Activated CD4-positive, alpha-beta memory T cell treated with anti-CD3 and anti-CD28 coated beads for 36 hours (primary cell): ENCODE results near the gene C1QTNF2. TPM values are rescaled to one million over a fixed set of nuclear protein-coding genes. Genes with fewer than 3 reads are reported as not detected.

Experiments used
- CTCF ChIA-PET: fragments of 350-600 bp; sonication (Branson Sonifier 250); formaldehyde crosslinking; loops from one replicate; lab custom pipeline; 2021; ENCODE audit warnings: antibody characterized with exemption, inconsistent platforms; lab: Charles Lee
- POLR2A ChIA-PET: fragments of 350-600 bp; sonication (Branson Sonifier 250); formaldehyde crosslinking; loops from one replicate; lab custom pipeline; 2021; ENCODE audit warnings: antibody characterized with exemption; lab: Charles Lee
- DNase-seq: peaks from one replicate; pipeline ENCODE4 v3.0.0-alpha.2; 2020
- H3K27ac Mint-ChIP-seq: one replicate; pipeline ENCODE4 v1.8.0; 2021; ENCODE audit warnings: mixed read lengths
- H3K27me3 Mint-ChIP-seq: one replicate; pipeline ENCODE4 v1.8.0; 2021; ENCODE audit warnings: mixed read lengths
- H3K36me3 Mint-ChIP-seq: one replicate; pipeline ENCODE4 v1.8.0; 2021; ENCODE audit warnings: mixed read lengths
- H3K4me1 Mint-ChIP-seq: one replicate; pipeline ENCODE4 v1.8.0; 2021; ENCODE audit warnings: low read depth, mixed read lengths
- H3K4me3 Mint-ChIP-seq: one replicate; pipeline ENCODE4 v1.8.0; 2021; ENCODE audit warnings: mild to moderate bottlenecking, mixed read lengths
- H3K9me3 Mint-ChIP-seq: one replicate; pipeline ENCODE4 v1.8.0; 2021; ENCODE audit warnings: mixed read lengths
- intact Hi-C: fragments of 100-400 bp; cut with micrococcal nuclease; formaldehyde crosslinking; loops from one replicate; pipeline ENCODE4 v1.15.1; 2023
- total RNA-seq, 2 experiments: library from RNA; stranded (reverse); gene quantifications; one replicate each; pipeline ENCODE4 v1.2.3, GENCODE V29; 2021

The C1QTNF2 gene, protein sequence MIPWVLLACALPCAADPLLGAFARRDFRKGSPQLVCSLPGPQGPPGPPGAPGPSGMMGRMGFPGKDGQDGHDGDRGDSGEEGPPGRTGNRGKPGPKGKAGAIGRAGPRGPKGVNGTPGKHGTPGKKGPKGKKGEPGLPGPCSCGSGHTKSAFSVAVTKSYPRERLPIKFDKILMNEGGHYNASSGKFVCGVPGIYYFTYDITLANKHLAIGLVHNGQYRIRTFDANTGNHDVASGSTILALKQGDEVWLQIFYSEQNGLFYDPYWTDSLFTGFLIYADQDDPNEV
- not detected for total RNA-seq

DNA sequence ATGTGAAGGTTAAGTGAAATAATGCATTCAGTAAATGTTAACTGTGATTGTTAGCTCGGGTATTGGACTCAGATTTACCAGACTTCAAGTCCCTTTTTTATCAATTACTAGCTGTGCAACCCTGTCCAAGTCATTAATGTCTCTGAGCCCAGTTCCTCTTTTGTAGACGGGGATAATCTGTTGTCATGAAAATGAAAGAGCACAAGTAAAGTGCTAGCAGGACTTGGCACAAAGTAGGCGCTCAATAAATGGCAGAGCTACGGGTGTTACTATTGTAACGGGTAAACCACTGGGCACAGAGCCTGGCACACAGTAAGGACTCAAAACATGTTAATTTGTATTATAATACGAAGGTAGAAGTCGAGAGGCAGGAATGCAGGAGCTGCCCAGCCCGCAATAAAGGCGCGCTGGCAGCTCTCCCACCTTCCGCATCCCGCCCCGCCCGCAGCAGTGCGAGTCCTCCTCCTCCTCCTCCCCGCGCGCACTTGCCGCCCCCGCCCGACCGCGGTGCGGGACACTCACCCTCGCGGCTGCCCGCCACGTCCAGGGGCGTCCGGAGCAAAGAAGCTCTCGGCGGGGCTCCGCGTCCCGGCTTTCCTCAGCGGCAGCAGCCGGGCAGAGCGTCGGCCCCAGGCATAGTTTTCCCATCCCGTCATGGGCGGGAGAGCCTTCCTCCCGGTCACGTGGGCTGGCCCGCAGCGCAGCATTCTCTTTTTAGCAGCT is at the start of gene C1QTNF2:
TSS of gene C1QTNF2 (minus strand) at position 637 of the 723 bp plus-strand sequence. CDS start 15,615 bp downstream, outside the sequence.
- POLR2A ChIA-PET = interaction anchor here (0.8 kb wide), 1 partner anchor 29 kb away, joined by 3 read pairs; no protein-coding TSS in a partner anchor
- peak within 1 kb of the TSS; percentile 21 for H3K4me3 Mint-ChIP-seq
- peak; percentile 44 for DNase-seq
- no peaks in the 10 kb centered on the region for H3K36me3 Mint-ChIP-seq
- CTCF ChIA-PET = interaction anchor here (1.1 to 1.6 kb wide), 3 partner anchors 20 to 171 kb away, joined by 3 to 5 read pairs (median 4); no protein-coding TSS in a partner anchor
- H3K27ac Mint-ChIP-seq = no peak within 1 kb of the TSS
- intact Hi-C loops = no loop called here
- peaks cover 14% of the 10 kb centered on the region for H3K4me1 Mint-ChIP-seq
- no peaks in the 10 kb centered on the region for H3K9me3 Mint-ChIP-seq
- peaks cover 58% of the 10 kb centered on the region for H3K27me3 Mint-ChIP-seq

DNA sequence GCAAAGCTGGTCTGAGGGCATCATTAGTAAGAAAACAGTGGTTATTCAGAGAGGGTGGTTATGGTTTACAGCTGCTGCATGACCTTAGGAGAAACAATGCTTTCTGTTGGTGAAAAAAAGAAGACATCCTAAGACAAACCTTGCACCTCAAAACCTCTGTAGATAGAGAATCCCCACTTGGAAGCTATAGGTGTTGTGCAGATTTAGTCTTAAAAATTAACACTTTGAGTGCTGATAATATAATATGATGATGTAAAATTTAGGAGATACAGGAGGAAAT is 49.8 kb upstream of the C1QTNF2 start:
- ChIA-PET CTCF (interaction anchor here (0.9 to 2.9 kb wide), 2 partner anchors 18 to 88 kb away, joined by 3 to 31 read pairs; no protein-coding TSS in a partner anchor), POLR2A (no interaction called here)
- H3K27ac Mint-ChIP-seq = peak overlapping the region; percentile 93
- DNase-seq = no peak
- H3K27me3 Mint-ChIP-seq = no peaks in the 10 kb centered on the region
- no peaks in the 10 kb centered on the region for H3K9me3 Mint-ChIP-seq
- H3K4me3 Mint-ChIP-seq = peak overlapping the region; percentile 98
- peaks cover 33% of the 10 kb centered on the region for H3K36me3 Mint-ChIP-seq
- intact Hi-C loops = no loop called here
- H3K4me1 Mint-ChIP-seq = peaks cover 67% of the 10 kb centered on the region

DNA sequence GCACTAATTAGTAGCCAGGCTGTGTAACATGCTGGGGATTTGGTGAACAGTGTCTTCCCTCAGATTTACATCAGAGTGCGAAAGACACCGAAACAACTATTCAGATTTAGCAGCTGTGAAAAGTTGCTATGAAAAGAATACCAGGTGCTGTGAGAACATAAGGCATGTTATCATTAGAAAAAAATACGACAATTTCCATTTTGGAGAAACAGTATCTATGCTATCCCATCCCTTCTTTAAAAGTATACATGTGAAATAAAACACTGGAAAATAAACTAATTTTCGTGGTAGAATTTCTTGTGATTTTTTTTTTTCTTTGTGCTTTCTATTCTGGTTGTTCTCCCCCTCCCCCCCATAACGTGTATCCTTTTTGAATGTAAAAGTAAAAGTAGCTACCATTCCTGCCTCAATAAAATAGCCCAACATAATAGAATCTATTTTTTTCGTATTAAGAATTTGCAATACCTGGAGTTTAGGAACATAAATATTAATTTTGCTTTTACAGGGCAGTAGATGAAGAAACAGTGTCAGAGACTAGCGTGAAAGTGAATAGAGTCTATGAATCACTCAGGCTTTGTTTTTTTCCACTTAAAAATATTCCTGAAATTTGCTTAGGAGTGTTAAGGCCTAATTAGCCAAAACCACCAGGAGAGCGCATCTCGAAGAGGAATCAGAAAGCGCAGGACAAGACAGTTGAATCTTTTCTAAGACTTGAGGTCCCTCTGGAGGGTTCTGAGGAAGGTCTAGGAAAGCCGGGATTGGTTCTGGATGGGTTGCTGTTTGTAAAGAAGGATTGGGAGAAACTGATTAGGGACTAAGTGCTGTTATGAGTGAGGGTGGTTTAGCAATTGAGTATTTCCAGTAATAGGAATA is 49.3 kb upstream of the C1QTNF2 start:
- Mint-ChIP-seq H3K9me3 (no peaks in the 10 kb centered on the region), H3K27me3 (no peaks in the 10 kb centered on the region), H3K4me3 (peak overlapping the region; percentile 98), H3K4me1 (peaks cover 61% of the 10 kb centered on the region), H3K27ac (peak overlapping the region; percentile 93), H3K36me3 (peaks cover 29% of the 10 kb centered on the region)
- intact Hi-C loops = loop anchor here (1.0 to 10.0 kb wide), 5 partner anchors 20 to 645 kb away; partner anchors contain the start of gene PWWP2A
- CTCF ChIA-PET = interaction anchor here (0.9 to 2.9 kb wide), 2 partner anchors 19 to 88 kb away, joined by 3 to 31 read pairs; no protein-coding TSS in a partner anchor
- no peak for DNase-seq
- POLR2A ChIA-PET = interaction anchor here (0.6 to 2.2 kb wide), 7 partner anchors 19 to 1296 kb away, joined by 3 to 10 read pairs (median 4); partner anchors contain the start of gene PWWP2A

DNA sequence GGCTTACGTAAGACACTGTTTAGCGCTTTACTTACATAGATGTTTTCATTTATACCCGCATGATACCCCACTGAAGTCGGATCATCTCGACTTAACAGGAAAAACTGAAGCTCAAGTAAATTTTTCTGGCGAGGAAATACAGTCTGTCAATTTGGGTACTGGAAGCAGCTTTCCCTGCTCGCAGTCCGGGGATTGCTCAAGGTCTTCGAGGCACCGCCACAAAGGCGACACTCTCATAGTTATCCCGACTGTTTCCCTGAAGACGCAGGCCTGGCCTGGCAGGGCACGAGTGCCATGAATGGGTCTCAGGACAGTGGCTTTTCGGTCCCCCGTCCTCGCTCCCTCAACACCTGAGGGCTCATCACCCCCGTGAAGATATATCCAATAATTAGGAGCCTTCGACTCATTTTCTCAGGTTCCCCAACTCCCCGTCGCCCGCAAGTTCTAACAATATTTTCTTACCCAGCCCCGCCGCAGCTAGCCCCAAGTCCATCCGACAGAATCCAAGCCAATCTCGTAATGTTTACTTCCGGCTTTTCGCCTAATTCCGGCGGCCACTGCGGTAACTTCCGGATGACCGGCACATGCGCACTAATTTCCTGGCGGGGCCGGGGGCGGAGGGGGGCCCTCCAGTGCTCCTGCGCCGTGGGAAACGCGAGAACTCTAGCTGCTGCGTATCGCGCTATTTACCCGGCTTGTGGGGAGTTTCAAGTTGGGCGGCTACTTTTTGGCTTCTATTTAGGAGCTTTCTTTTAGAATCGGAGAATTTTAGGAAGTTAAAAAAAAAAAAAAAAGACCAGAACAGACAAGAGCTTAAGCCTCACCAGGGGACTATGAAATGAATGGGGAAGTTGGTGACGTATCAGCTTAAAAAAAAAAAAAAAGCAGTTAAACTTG is 48.4 kb upstream of the C1QTNF2 start, which contains the start of gene SLU7:
TSS of gene SLU7 (minus strand) at position 521 of the 897 bp plus-strand sequence. CDS start 3,787 bp downstream, outside the sequence.
- H3K9me3 Mint-ChIP-seq = no peaks in the 10 kb centered on the region
- H3K4me1 Mint-ChIP-seq = peaks cover 52% of the 10 kb centered on the region
- H3K4me3 Mint-ChIP-seq = peak within 1 kb of the TSS; percentile 98
- POLR2A ChIA-PET = interaction anchor here (0.6 to 2.2 kb wide), 9 partner anchors 19 to 1296 kb away, joined by 3 to 10 read pairs (median 4); partner anchors contain the start of genes FAM200C and PWWP2A
- peaks cover 20% of the 10 kb centered on the region for H3K36me3 Mint-ChIP-seq
- peak within 1 kb of the TSS; percentile 93 for H3K27ac Mint-ChIP-seq
- H3K27me3 Mint-ChIP-seq = no peaks in the 10 kb centered on the region
- peak; percentile 97 for DNase-seq
- intact Hi-C loops = loop anchor here (1.0 to 10.0 kb wide), 5 partner anchors 20 to 644 kb away; partner anchors contain the start of gene PWWP2A
- CTCF ChIA-PET = interaction anchor here (0.9 to 2.9 kb wide), 3 partner anchors 20 to 397 kb away, joined by 3 to 31 read pairs (median 4); no protein-coding TSS in a partner anchor

DNA sequence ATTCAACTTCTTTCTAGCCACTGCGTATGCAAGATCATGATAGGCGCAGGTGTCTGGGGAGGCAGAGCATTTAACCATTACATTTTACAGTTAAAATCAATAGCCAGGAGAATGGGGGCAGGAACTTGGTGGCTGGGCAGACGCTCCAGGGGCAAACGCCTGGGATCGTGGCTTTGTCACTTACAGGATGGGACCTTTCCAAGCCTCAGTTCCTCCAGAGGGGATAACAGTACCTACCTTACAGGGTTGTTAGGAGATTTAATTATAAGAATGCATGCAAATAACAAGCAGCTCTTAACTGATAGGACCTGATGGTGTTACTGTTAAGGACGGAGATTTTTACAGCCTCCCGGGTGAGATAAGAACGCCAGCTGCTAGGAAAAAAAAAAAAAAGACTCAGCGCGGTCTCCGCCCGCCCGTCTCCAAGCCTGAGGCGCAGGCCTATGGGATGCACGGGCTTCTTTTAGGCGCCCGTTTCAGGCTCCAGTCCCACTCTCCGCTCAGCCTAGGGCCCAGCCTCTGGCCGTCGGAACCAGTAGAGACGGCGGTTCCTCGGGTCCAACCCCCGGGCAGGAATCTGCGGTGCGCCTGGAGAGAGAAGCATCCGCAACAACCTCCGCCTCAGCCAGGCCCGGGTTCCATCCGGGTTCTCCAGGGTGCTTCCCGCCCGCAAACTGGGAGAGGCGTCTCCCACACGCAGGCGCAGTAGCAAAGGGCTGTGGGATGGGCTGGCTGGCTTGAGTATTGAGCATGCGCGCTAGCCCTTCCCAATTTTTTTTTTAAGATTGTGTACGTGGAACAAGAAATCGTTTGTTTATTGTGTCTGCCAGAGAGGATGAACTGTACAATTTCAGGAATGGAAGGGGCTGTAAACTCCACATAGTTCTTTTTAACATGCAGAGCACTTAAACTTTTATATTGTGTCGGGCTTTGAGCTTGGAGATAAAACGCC is 29.3 kb upstream of the C1QTNF2 start, which contains the start of gene FAM200C:
TSS of gene FAM200C (minus strand) at position 653 of the 952 bp plus-strand sequence. CDS start 4,564 bp downstream, outside the sequence.
- H3K27ac Mint-ChIP-seq = peak within 1 kb of the TSS; percentile 73
- peaks cover 17% of the 10 kb centered on the region for H3K4me1 Mint-ChIP-seq
- CTCF ChIA-PET = interaction anchor here (1.1 to 1.7 kb wide), 3 partner anchors 9 to 378 kb away, joined by 3 to 9 read pairs (median 4); no protein-coding TSS in a partner anchor
- intact Hi-C loops = loop anchor here (1.0 to 5.0 kb wide), 2 partner anchors 20 to 377 kb away; partner anchors contain the start of gene SLU7
- peak; percentile 84 for DNase-seq
- H3K27me3 Mint-ChIP-seq = no peaks in the 10 kb centered on the region
- no peaks in the 10 kb centered on the region for H3K9me3 Mint-ChIP-seq
- peaks cover 14% of the 10 kb centered on the region for H3K36me3 Mint-ChIP-seq
- POLR2A ChIA-PET = interaction anchor here (0.5 to 1.4 kb wide), 5 partner anchors 19 to 413 kb away, joined by 3 to 6 read pairs (median 3); partner anchors contain the start of gene C1QTNF2
- H3K4me3 Mint-ChIP-seq = peak within 1 kb of the TSS; percentile 82

DNA sequence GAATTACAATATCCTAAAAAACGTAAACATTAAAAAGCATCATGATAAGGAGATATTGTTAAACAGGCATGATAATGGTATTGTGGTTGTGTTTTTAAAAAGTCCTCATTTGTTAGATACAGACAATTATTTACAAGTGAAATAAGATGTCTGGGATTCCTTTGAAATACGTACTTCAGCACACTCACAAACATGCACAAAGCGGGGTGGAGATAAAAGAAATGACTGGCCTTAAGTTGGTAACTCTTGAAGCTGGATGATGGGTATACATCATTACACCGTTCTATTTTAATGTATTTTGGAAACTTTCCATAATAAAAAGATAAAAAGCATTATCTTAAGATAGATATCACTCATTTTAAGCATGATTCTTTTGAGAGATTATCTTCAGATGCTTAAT is 28.4 kb upstream of the C1QTNF2 start:
- POLR2A ChIA-PET = interaction anchor here (1.0 kb wide), 1 partner anchor 21 kb away, joined by 3 read pairs; no protein-coding TSS in a partner anchor
- Mint-ChIP-seq H3K9me3 (no peaks in the 10 kb centered on the region), H3K4me1 (peaks cover 17% of the 10 kb centered on the region), H3K4me3 (peak overlapping the region; percentile 82), H3K27ac (peak overlapping the region; percentile 13), H3K36me3 (peaks cover 8% of the 10 kb centered on the region), H3K27me3 (no peaks in the 10 kb centered on the region)
- CTCF ChIA-PET = interaction anchor here (1.6 kb wide), 1 partner anchor 377 kb away, joined by 4 read pairs; no protein-coding TSS in a partner anchor
- DNase-seq = no peak
- intact Hi-C loops = loop anchor here (1.0 kb wide), 1 partner anchor 20 kb away; the partner anchor contains the start of gene SLU7

DNA sequence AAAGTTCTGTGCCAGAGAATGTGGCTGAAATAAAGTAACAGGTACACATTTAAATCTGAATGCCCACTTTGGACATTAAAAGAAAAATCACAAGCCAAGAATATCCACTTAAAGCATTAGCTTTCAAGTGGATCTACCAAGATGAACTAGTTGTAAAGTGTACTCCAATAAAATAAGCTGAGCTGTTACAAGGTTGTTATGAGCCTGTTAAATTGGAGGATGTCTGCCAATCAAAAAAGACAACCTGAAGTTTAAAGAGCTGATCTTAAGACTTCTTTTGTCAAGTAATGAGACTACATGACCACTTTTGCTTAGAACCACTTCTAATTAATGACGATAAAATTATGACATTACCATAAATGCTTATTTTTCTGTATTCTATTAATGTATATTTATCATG is 27.1 kb upstream of the C1QTNF2 start:
- ChIA-PET CTCF (no interaction called here), POLR2A (interaction anchor here (1.3 kb wide), 1 partner anchor 21 kb away, joined by 3 read pairs; the partner anchor contains the start of gene SLU7)
- Mint-ChIP-seq H3K36me3 (no peaks in the 10 kb centered on the region), H3K27ac (no peak overlapping the region), H3K4me1 (peaks cover 17% of the 10 kb centered on the region), H3K4me3 (no peak overlapping the region), H3K27me3 (no peaks in the 10 kb centered on the region), H3K9me3 (no peaks in the 10 kb centered on the region)
- no peak for DNase-seq
- intact Hi-C loops = no loop called here

DNA sequence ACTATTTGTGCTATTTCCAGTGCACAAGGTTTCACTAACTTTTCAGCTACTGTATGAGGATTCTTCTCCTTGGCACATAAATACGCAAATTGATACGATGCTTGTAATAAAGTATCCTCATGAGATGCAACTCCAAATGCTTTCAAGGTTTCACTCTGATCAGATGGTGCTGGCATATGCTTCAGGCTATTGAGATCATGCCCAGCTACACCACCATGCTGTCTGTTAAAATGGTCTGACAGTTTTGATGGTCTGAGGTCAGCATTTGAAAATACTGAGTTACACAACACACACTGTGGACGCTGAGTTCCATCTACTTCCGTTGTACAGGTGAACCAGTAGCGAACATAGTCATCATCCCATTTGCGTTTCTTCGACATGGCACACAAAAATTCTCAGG is 24.7 kb upstream of the C1QTNF2 start:
- POLR2A ChIA-PET = no interaction called here
- H3K36me3 Mint-ChIP-seq = no peaks in the 10 kb centered on the region
- CTCF ChIA-PET = interaction anchor here (1.1 to 1.2 kb wide), 2 partner anchors 8 to 50 kb away, joined by 4 to 5 read pairs; no protein-coding TSS in a partner anchor
- H3K9me3 Mint-ChIP-seq = no peaks in the 10 kb centered on the region
- DNase-seq = no peak
- H3K27ac Mint-ChIP-seq = no peak overlapping the region
- intact Hi-C loops = no loop called here
- H3K4me3 Mint-ChIP-seq = no peak overlapping the region
- no peaks in the 10 kb centered on the region for H3K27me3 Mint-ChIP-seq
- peaks cover 12% of the 10 kb centered on the region for H3K4me1 Mint-ChIP-seq
